GM12892 (cell line): Measurements from ENCODE around the gene GARNL3.

Experiments used
- POLR2A ChIP-seq: IDR thresholded peaks from 2 replicates; pipeline ENCODE4 v1.6.1; 2011; ENCODE audit warnings: low read depth, low read length, control low read depth
- POLR2AphosphoS5 ChIP-seq: IDR thresholded peaks from 2 replicates; pipeline ENCODE4 v1.6.1; 2011; ENCODE audit warnings: low read depth, low read length, control low read depth
- TAF1 ChIP-seq: IDR thresholded peaks from 2 replicates; pipeline ENCODE4 v1.6.1; 2011; ENCODE audit warnings: low read depth, mild to moderate bottlenecking, control low read depth, low read length, borderline replicate concordance

DNA sequence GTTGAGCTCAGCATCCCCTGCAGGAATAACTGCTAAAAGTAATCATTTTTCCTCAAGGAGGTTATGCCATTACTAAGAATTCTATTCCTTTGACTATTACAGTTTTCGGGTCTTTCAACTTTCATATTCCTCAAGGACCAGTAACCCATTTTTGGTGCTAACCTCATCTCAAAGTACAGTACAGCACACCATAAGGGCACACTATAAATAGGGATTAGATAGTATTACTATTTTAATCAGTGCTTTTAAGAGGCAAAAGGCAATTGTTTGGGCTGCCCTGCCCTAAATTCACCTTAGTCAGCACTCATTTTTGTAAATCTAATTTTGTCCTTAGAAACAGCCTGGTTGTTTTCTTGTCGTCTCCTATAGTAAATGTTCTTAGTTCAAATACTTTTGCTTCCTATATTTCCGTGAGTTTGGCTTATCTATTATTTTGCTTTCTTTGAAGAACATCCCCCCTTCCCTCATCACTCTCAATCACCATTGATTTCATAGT, 13.6 kb upstream of the GARNL3 start:
- TF ChIP-seq POLR2A (no peak), POLR2AphosphoS5 (no peak), TAF1 (no peak)
